GM19438 (cell line): ENCODE data around the gene ADD2.

Experiments
- ATAC-seq: cut with Tn5 transposase; IDR thresholded peaks from one replicate; pipeline ENCODE4 v1.9.1; 2021; ENCODE audit warnings: low read depth; ENCODE audit not compliant: unreplicated experiment

Gene ADD2

GRCh38 chr2:70789304-70790135, 21.5 kb upstream of the ADD2 start:
- ATAC-seq: no peak

- no peak for ATAC-seq
Observed at GRCh38 chr2:70785137-70785911, 17.3 kb upstream of the ADD2 start.

GRCh38 chr2:70784320-70784719, 16.3 kb upstream of the ADD2 start:
- no peak for ATAC-seq

GRCh38 chr2:70779911-70780545, 12.0 kb upstream of the ADD2 start:
- ATAC-seq: no peak

- ATAC-seq: no peak
Observed at GRCh38 chr2:70779491-70779890, 11.5 kb upstream of the ADD2 start.

- ATAC-seq: no peak
Observed at GRCh38 chr2:70778676-70779075, 10.7 kb upstream of the ADD2 start.

GRCh38 chr2:70777450-70777849, 9.4 kb upstream of the ADD2 start:
- ATAC-seq: no peak

GRCh38 chr2:70776266-70776665, 8.3 kb upstream of the ADD2 start:
- ATAC-seq: no peak

- no peak for ATAC-seq
Observed at GRCh38 chr2:70775141-70775540, 7.1 kb upstream of the ADD2 start.

GRCh38 chr2:70772486-70773155, 4.6 kb upstream of the ADD2 start:
- no peak for ATAC-seq

- no peak for ATAC-seq
Observed at GRCh38 chr2:70771446-70771845, 3.4 kb upstream of the ADD2 start.

- no peak for ATAC-seq
Observed at GRCh38 chr2:70769450-70769849, 1.4 kb upstream of the ADD2 start.

GRCh38 chr2:70768590-70769085, 638 bp upstream of the ADD2 start:
- no peak for ATAC-seq

GRCh38 chr2:70767079-70767698, 811 bp downstream of the ADD2 start:
- no peak for ATAC-seq

- no peak for ATAC-seq
Observed at GRCh38 chr2:70766357-70767078, 1.5 kb downstream of the ADD2 start.

- ATAC-seq: no peak
Observed at GRCh38 chr2:70765507-70765906, 2.5 kb downstream of the ADD2 start.

- no peak for ATAC-seq
Observed at GRCh38 chr2:70759446-70759845, 8.6 kb downstream of the ADD2 start.

GRCh38 chr2:70757966-70758365, 10.0 kb downstream of the ADD2 start:
- no peak for ATAC-seq

GRCh38 chr2:70757360-70757759, 10.6 kb downstream of the ADD2 start:
- no peak for ATAC-seq

- no peak for ATAC-seq
Observed at GRCh38 chr2:70756128-70756527, 11.9 kb downstream of the ADD2 start.
